KBM-7 (cell line): ENCODE data around the gene AHNAK2.
"Not testable (repeated sequence)": the region's sequence is repeated elsewhere in the genome, so short reads cannot be mapped to it uniquely, and the experiment has no call there.

Experiments
- DNase-seq: peaks from one replicate; pipeline ENCODE4 v3.0.0-alpha.2; 2015
- in situ Hi-C: fragments of 300-500 bp; cut with MboI; formaldehyde crosslinking; loops from 2 replicates; pipeline ENCODE4 v1.14.3; 2020; ENCODE audit warnings: low sequenced_read_pairs, low pct_unique_long_range_greater_than_20kb, mixed read lengths

Gene AHNAK2

GRCh38 chr14:104895786-104896661 lies 82.2 kb downstream of the AHNAK2 start:
- in situ Hi-C loops = no loop called here
- DNase-seq = peak; percentile 20

GRCh38 chr14:104895207-104895785 lies 82.9 kb downstream of the AHNAK2 start:
- in situ Hi-C loops = no loop called here
- no peak for DNase-seq

DNA sequence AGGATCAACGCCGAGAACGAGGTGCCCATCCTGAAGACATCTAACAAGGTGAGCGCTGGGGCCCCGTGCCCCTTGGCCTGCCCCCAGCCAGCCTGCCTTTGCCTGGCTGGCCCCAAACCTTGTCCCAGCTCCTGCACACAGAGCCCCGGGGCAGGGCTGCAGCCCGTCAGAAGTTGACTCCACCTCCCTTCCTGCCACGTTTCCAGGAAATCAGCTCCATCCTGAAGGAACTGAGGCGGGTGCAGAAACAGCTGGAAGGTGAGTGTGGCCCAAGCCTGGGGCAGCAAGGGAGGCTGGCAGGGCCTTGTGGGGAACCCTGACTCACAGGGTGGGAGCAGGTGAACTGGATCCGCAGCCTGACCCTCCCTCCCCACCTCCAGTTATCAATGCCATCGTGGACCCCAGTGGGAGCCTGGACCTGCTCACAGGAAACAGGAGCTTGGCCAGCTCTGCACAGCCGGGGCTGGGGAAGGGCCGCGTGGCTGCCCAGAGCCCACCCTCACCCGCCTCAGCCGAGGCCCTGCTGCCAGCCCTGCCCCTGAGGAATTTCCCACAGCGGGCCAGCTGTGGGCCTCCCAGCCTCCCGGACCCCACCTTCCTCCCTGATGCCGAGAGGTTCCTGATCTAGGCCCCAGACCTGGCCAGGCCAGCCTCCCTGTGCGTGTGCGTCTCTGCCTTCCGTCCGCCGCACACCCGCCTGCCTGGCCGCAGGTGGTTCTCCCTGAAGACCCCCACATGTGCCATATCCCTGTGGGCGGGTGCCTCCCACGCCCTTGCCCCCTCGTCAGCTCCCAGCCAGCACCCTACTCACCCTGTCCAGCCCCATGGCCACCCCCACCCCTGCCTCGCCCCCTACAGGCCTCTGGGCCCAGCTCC lies 83.6 kb downstream of the AHNAK2 start:
- in situ Hi-C loops = no loop called here
- DNase-seq = no peak

DNA sequence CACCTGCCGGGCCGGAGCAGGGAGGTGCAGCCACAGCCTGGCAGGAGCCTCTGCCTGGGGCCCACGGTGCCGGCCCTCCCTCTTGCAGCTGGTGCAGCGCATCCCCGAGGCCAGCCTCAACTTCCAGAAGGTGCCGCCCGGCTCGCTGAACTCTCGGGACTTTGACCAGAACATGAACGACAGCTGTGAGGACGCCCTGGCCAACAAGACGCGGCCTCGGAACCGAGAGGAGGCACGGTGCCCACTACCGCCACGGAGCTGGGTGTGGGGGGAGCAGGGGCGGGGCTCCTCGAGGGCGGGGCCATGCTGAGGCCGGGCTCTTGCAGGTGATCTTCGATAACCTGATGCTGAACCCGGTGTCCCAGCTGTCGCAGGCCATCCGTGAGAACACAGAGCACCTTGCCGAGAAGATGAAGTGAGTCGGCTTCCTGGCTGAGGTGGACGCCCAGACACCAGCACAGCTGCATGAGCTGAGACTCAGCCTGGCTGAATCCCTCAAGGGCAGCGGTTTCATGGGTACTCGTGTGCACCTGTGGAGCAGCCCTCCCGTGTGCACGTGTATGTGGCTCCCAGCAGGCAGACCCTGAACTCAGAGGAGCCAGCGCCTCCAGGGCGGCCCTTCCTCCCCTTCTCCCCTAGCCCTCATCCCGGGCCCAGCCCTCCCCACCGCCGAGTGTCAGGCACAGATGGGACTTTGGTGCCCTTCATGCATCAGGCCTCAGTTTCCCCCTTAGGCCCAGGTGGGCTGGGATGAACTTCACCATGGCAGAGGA lies 84.6 kb downstream of the AHNAK2 start:
- no peak for DNase-seq
- in situ Hi-C loops = no loop called here

DNA sequence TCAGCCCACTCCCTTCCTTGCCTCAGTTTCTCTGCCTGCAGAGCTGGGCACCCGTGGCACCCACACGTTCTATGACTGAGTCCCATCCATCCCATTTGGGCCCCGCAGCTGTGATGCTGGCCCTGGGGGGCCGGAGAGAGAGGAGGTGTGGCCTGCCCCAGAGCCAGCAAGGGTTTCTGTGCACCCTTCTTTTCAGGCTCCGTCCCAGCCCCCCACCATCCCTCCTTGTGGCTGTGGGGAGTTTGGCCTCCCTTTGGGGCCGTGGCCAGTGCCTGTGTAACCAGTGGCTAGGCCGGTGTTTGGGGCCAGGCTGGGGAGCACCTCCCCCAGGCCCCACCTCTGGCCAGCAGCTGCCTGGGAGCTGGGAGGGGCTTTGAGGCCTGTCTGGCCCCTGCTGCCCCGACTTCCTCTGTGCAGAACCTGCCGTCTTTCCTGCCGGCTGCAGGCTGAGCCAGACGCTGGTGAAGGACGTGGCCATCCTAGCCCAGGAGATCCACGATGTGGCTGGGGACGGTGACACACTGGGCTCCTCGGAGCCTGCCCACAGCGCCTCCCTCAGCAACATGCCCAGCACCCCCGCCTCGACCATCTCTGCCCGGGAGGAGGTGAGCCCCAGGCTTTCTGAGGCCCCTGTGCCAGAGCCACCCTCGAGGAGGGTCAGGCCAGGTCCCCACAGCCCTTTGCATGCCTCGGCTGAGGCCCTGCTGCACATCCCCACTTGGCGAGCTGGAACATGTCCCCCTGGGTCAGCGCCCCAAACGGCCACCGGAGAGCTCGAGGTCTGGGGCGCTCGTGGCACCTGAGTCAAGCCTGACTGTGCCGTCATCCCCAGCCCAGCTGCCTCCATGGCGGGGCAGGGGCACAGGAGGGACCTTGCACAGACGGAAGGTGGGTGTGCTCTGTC lies 85.4 kb downstream of the AHNAK2 start:
- in situ Hi-C loops = no loop called here
- no peak for DNase-seq

DNA sequence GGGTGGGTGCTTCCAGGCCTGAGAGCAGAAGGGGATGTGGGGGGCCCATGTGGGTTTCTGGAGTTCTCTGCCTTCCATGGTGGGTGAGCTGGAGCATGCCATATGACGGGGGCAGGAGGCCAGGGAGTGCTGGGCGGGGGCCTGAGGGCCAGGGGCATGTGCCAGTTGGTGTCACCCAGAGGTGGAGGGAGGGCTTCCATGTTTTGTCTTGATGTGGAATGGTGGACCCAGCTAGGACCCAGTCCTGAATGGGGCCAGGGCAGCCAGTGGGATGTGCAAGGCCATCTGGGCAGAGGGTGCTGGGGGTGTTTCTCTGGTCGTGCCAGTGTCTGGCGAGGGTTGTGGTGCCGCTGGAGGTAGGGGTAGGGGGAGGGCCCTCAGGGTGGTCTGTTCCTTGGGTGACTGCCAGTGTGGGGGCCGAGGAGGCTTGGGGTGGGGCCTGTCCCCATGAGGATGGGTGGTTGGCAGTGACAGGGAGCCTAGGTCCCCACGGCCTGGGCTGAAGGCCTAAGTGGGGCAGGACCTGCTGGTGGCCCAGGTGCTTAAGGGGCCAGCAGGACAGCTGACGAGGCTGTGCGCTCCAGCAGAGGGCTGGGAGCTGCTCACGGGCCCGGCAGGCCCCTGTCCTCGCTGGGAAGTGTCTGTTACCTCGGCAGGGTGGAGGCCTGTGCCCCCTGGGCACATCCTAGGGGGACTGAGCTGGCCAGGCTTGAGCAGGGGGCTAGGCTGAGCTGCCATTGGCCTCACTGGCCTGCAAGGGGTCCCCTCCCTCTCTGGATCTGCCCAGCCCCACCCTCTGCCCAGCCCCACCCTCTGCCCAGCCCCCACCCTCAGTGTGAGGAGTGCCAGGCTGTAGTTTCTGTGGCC lies 86.3 kb downstream of the AHNAK2 start:
- in situ Hi-C loops = no loop called here
- DNase-seq = no peak

DNA sequence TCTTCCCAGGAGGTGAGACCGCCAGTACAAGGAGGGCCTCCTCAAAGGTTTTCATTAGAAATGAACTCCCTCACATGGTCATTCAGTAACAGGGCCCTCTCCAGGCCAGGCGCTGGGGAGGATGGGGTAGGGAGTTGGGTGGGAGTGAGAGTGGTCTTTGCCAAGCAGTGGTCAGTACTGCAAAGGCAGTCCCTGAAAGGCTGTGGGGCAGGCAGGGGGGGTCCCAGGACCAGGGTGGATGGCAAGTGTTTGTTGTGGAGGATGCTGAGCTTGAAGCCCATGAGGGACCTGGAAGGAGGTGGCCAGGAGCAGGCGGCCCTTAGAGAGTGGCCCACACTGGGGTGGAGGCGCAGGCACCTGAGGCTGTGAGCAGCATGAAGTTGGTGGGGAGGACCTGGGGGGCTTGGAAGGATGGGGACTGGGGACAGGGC lies 87.0 kb downstream of the AHNAK2 start:
- DNase-seq = no peak
- in situ Hi-C loops = no loop called here

- in situ Hi-C loops, DNase-seq: not testable (repeated sequence)
These were observed 87.9 kb downstream of the AHNAK2 start for GRCh38 chr14:104890292-104890691.

DNA sequence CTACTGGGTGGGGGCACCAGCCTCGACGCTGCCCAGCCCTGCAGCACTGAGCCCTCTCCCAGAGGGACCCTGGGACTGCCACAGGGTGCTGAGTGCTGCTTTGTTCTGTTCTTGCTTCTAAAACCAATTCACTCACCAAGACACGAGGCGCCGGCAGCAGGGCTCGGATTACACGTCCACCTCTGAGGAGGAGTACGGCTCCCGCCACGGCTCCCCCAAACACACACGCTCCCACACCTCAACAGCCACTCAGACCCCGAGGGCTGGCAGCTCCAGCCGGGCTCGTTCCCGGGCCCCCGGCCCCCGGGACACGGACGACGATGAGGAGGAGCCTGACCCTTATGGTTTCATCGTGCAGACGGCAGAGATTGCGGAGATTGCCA lies 88.8 kb downstream of the AHNAK2 start:
- in situ Hi-C loops = no loop called here

DNA sequence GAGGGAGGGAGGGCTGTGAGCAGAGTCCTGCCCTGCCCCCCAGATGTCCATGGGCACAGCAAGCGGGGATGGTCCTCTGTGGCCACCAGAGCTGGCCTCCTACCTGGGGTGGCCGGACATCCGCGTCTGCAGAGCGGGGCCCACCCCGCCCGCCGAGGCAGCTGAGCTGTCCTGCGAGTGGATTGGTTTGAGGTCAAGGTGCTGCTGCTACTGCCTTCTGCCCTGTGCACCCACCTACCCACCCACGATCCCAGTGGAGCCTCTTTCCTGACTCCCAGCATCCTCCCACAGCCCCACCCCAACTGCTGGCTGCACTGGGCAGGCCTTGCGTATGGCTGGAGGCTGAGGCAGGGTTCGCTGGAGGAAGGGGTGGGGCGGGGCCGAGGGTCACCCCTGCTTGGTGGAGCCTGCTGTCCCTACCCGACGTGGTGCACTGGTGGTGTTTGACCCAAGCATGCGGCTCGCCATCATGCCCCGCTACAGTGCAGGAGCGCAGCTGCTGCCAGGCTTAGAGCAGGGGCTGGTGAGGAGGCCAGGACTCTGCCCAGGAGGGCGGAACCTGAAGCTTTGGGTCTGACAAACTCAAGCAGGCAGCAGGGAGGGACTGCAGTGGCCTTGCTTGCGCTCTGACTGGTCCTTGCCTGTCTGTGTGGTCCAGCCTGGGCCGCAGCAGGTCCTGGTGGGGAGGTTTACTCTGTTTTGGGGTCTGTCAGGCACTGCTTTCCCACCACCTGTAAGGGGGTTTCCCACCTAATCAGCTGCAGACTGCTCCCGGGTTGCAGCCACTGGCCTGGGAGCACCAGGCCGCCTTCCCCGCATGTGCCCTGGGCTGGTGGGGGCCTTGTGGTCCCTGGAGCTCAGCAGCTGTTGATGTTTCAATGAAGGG lies 89.4 kb downstream of the AHNAK2 start:
- in situ Hi-C loops = no loop called here
- DNase-seq = no peak

More for the DNA sequence above, 88.8 kb downstream of the AHNAK2 start:
- DNase-seq = no peak

DNA sequence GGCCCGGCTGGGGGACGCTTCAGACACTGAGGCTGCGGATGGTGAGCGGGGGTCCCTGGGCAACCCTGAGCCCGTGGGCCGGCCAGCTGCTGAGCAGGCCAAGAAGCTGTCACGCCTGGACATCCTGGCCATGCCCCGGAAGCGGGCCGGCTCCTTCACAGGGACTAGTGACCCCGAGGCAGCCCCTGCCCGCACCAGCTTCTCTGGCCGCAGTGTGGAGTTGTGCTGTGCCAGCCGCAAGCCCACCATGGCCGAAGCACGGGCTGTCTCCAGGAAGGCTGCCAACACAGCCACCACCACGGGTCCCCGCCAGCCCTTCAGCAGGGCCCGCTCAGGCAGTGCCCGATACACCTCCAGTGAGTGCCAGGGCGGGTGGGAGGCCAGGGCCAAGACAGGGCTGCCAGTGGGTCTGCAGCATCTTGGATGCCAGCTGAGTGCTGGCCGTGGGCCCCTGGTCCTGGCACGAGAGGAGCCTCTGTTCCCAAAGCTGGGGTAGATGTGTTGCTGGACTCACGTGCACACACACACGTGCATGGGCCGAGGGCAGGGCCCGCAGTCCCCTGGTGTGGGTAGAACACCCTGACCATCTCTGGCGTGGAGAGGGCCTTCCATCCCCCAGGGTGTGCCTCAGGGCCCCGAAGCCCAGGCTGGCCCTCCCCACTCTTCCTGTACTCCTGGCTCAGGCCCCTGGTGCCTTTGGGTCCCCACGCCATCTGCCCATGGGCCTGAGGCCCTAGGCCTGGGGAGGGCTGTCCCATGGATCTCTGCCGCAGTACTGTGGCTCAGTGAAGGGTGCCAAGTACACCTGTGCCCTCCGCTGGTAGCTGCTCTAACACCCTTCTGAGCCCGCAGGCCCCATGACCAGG lies 90.3 kb downstream of the AHNAK2 start:
- in situ Hi-C loops = no loop called here

More for the DNA sequence above, 90.3 kb downstream of the AHNAK2 start:
- DNase-seq = no peak
